HG03558 (cell line): ENCODE results near the gene HSPBP1.
"Not testable (repeated sequence)": the region's sequence is repeated elsewhere in the genome, so short reads cannot be mapped to it uniquely, and the experiment has no call there.

Experiments
- ATAC-seq: cut with Tn5 transposase; IDR thresholded peaks from one replicate; pipeline ENCODE4 v1.9.1; 2021; ENCODE audit warnings: moderate number of reproducible peaks; ENCODE audit not compliant: unreplicated experiment; ENCODE audit errors: extremely low read depth

The HSPBP1 gene

GRCh38 chr19:55279770-55280643, at the start of gene HSPBP1:
Gene HSPBP1 (minus strand): TSS chr19:55280110. CDS start chr19:55279608, 502 bp downstream.
- peak; percentile 54 for ATAC-seq

- ATAC-seq: not testable (repeated sequence)
Measured at GRCh38 chr19:55328774-55329318, 48.9 kb upstream of the HSPBP1 start.

- no peak for ATAC-seq
Measured at GRCh38 chr19:55325172-55325571, 45.3 kb upstream of the HSPBP1 start, which contains the start of gene TMEM150B. Gene TMEM150B (minus strand): TSS chr19:55325341. CDS start chr19:55321036, 4,305 bp downstream.

- no peak for ATAC-seq
Measured at GRCh38 chr19:55324662-55325061, 44.8 kb upstream of the HSPBP1 start.

- ATAC-seq: no peak
Measured at GRCh38 chr19:55322204-55322885, 42.4 kb upstream of the HSPBP1 start.

GRCh38 chr19:55321466-55322137, 41.7 kb upstream of the HSPBP1 start:
- no peak for ATAC-seq

- no peak for ATAC-seq
Measured at GRCh38 chr19:55320844-55321419, 41.0 kb upstream of the HSPBP1 start.

GRCh38 chr19:55319785-55320184, 39.9 kb upstream of the HSPBP1 start:
- ATAC-seq: no peak

GRCh38 chr19:55316646-55317045, 36.7 kb upstream of the HSPBP1 start:
- no peak for ATAC-seq

- no peak for ATAC-seq
Measured at GRCh38 chr19:55315956-55316525, 36.1 kb upstream of the HSPBP1 start.

GRCh38 chr19:55314396-55314795, 34.5 kb upstream of the HSPBP1 start:
- no peak for ATAC-seq

GRCh38 chr19:55312621-55313512, 33.0 kb upstream of the HSPBP1 start:
- no peak for ATAC-seq

GRCh38 chr19:55311797-55312196, 31.9 kb upstream of the HSPBP1 start:
- ATAC-seq: no peak

GRCh38 chr19:55311397-55311796, 31.5 kb upstream of the HSPBP1 start:
- ATAC-seq: no peak

GRCh38 chr19:55310498-55310897, 30.6 kb upstream of the HSPBP1 start:
- no peak for ATAC-seq

GRCh38 chr19:55309448-55309847, 29.5 kb upstream of the HSPBP1 start:
- no peak for ATAC-seq

GRCh38 chr19:55308281-55308680, 28.4 kb upstream of the HSPBP1 start:
- ATAC-seq: no peak

GRCh38 chr19:55306712-55307111, 26.8 kb upstream of the HSPBP1 start:
- no peak for ATAC-seq
